NCI-H1930 (cell line): Measurements from ENCODE around the gene XCR1.
A peak's percentile ranks its signal among the peaks of the same experiment; 100 is the strongest.
"Not testable (repeated sequence)": the region's sequence is repeated elsewhere in the genome, so short reads cannot be mapped to it uniquely, and the experiment has no call there.

Experiments used
- DNase-seq, 2 experiments: peaks; one replicate each; lab custom pipeline; 2025; lab: John Stamatoyannopoulos, UW

Gene XCR1

DNA sequence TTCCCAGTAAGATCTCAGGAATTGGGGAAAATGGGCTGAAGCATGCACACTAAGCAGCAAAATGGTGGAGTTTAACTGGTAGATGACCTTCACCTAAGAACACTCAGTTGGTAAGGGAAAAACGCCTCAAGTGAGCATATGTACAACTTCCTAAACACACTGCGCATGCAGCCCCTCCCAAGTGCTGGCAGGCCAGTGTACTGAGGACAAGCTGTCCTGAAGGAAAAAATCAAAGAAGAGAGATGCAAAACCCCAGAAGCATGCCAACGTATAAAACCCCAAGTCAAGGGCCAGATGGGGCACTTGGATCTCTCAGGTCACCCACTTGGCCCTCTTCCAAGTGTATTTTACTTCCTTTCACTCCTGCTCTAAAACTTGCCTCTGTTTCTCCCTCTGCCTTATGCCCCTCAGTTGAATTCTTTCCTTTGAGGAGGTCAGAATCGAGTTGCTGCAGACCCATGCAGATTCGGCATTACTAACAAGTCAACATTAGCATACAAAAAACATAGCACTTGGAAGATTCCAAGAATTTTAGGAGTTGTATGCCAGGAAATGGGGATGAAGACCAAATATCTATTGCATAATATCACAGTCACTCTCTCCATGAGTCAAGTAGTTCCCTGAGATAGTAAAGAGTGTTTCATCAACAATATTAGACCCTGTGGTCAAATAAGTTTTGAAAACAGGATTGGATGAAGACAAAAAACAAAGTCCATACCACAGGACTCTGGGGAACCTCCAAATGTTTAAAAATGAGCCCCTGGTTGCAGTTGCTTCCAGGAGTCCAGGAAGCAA, 20.8 kb downstream of the XCR1 start:
- no peak for DNase-seq

DNA sequence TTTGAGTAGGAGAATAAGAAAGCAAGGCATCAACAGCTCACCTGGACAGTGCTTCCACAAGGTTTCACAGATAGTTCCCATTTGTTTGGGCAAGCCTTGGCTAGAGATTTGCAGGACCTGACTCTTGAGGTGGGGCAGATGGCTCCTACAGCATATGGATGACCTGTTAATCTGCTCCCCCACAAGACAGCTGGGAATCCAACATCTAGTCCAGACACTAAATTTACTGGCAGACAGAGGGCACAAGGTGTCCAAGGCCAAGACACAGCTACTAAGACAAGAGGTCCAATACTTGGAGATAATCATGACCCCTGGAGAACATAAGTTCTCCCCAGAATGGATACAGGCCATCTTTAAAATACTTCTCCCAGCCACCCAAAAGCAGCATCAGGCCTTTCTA, 23.6 kb downstream of the XCR1 start:
- DNase-seq = not testable (repeated sequence)

- DNase-seq = no peak
Measured at GRCh38 chr3:46001178-46001577, 26.1 kb downstream of the XCR1 start.

- no peak for DNase-seq
Measured at GRCh38 chr3:45997942-45998341, 29.3 kb downstream of the XCR1 start.

DNA sequence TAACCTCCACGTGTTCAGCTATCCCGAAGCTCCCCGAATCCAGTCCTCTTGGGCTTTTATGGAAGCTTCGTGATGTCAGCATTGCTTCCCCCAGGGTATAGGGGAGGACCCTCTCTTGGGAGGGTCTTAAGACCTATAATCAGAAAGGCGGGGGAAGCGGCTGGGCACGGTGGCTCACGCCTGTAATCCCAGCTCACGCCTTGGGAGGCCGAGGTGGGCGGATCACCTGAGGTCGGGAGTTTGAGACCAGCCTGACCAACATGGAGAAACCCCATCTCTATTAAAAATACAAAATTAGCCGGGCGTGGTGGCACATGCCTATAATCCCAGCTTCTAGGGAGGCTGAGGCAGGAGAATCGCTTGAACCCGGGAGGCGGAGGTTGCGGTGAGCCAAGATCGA, 29.8 kb downstream of the XCR1 start:
- DNase-seq = not testable (repeated sequence)

DNA sequence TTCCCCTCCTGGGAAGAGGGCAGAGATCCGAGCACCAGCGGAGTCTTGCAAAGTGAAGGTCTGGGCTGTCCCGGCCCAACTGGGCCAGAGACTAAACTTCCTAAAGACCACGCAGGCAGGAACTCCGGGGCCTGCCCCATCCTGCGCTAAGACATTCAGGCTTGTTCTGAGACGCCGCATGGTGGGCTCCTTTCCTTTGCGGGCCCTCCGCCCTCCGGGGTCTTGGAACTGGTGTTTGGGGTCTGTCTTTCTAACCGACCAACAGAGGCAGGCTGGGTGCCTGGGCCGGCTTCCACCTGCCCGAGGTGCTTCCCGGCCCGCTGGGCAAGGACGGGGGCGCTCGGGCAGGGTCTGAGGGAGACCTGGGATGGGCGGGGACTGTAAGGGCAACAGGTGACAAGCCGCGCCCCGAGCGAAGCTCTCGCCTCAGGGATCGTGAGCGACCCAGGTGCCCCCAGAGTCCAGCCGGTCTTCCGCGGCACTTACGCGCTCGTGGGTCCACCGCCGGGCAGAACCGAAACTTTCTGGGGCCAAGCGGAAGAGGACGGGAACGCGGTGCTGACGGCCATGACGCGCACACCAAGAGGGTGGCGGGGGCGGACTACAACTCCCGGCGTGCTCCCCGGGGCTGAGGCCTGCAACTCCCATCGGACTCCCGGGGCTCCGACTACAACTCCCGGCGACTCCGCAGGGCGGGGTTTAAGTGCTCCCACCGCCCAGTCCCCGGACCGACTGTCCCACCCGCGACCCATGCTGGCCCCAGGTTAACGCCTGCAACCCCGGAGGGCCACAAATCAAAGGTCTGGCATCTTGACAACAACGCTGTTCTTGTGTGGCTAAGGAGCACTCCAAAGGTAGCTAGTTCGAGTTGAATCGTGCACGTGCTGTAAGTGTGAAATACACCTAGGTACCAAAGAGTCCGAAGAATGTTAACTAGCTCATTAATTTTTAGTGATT, 31.8 kb downstream of the XCR1 start, which contains the start of gene FYCO1:
TSS of gene FYCO1 (minus strand) at position 589 of the 957 bp plus-strand sequence. CDS start 10,914 bp downstream, outside the sequence.
- peak; percentile 51 for DNase-seq

- no peak for DNase-seq
Measured at GRCh38 chr3:45994419-45995235, 32.7 kb downstream of the XCR1 start.

DNA sequence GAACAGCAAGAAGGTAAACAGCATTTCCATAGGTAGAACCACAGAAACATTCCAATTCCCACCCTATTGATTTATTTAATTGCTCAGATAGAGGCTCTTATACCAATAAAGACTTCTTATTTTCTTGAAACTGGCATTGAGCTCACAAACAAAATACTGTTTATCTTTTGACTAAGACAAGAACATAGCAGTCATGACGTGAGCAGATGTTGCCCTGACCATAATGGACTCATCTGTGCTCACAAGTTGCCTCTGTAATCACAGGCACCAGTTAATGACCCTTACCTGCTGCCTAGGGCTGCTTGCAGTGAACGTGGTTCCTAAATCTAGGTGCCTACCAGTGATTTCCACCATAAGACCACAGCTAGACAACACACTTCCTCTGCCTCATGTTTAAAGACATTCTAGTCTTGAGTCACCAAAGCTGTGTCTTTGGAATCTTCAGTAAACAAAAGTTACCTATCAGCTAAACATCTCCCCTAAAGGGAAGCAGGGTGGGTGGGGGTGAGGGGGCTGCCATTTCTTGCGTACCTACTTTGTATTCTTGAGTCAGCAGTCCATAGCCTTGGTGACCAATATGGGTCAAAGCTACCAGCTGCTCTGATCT, 33.8 kb downstream of the XCR1 start:
- DNase-seq = no peak

- DNase-seq = no peak
Measured at GRCh38 chr3:45992821-45993221, 34.5 kb downstream of the XCR1 start.

DNA sequence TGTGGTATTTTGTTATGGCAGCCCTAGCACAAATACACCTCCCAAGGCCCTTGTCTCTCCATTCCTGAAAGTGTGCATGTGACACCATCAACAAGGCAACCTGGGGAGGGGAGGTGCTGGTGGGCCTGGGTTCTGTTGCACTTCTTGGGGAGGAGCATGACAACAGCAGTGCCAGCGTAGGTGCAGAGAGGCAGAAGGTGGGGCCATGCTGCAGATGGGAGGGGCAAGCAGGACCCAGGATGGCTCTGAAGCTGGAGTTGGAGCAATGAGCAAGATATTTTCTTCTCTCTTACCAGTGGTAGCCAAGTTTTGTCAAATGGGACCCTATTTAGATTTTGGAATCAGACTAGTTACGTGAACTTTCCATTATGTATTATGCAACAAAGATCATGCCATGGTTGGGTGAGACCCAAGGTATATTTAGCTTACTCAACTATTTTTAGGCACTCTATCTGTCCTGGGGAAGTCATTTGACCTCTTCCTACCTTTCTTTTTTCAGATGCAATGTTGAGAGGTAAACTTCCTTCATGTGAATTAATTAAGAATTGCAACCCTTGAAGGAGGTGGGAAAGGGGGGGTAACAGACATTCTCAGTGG, 35.1 kb downstream of the XCR1 start:
- DNase-seq = no peak

DNA sequence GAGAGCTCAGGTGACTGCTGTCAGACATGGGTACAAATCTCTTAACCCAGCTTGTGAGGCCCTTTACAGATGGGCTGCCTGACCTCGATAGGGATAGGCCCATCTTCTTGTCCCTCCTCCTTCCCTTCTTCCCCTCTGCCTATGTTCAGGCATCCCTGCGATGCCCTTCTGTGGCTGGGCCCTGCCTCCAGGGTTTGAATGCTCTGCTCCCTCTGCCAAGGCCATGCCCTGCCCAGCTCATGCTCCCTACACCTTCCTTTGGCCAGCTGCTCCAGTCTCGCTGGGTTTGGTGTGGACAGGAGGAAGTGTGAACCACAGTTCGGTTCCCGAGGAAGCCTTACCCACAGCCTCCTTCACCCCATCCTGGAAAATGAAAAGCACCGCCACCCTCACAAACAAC, 35.9 kb downstream of the XCR1 start:
- DNase-seq = no peak

DNA sequence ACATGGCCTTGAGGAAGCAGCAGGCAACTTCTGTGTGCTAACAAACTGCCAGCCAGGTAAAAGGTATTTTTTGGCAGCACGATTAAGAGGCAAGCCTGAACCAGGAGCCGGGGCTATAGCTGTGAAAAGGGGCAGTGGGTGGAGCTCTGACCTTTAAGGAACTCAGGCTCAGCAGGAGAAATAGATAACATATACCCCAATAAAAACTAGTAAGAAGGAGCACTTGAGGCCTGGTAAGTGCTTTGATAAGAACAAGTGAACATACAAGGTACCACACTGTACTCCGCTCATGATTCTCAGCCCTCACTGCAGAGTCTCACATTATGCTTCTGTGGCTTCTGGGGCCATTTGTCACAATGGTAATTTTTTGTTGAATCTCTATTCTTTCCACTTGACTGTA, 37.1 kb downstream of the XCR1 start:
- no peak for DNase-seq

DNA sequence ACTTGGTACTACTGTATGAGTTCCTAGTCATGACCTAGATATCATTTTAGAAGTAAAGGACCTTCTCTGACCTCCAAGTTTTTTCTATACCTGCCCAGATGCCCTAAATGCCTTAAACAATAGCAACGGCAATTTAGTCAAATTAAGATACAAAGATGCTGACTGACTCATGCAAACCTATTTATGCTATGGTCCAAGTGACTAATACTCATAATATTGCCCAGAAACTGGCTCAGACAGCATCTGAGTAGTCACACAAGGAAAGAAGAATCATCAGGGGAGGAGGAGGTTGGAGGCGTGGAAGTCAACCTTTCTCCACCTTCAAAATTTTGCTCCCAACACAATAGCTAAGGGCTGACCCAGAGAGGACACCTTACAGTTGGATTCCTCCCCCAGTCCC, 38.5 kb downstream of the XCR1 start:
- DNase-seq = no peak

GRCh38 chr3:45988362-45988761, 38.9 kb downstream of the XCR1 start:
- no peak for DNase-seq

DNA sequence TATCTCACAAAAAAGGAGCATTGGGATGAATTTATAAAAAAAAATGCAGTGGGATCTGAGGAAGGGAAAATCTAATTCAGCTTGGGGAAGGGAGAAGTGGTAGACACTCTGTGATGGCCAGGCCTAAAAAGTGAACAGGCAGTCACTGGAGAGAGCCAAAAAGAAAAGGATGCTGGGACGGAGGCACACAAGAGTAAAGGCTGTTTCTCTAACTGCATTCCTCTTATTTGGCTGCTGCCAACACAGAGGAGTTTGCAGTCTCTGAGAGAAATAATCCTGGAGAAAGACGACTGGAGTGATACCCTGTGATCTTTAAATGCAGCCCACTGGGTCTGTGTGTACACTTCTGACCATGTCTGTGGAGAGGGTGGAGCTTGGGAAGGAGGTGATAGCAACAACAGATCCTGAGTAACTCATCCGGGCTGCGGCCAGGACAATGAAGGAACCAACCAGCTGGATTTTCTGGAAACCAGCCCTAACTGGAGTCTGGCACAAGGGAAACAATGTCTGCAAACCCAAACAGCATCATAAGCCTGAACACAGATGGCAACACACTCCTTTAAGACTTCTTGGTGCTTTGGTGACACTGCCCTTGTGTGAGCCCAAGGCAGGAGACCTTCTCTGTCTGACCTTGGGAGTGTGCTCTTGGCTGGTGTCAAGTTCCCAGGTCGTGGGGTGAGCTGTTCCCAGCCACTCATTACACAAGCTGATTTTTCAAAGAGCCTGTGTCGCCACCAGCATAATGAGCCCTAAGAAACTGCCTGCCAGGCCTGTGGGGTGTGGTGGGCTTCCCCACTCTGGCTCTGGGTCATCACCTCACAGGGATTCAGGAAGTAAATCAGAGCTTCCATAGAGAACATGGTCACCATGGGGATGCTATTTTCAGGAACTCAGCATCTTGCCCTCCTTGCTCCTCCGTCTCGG, 39.7 kb downstream of the XCR1 start:
- no peak for DNase-seq

DNA sequence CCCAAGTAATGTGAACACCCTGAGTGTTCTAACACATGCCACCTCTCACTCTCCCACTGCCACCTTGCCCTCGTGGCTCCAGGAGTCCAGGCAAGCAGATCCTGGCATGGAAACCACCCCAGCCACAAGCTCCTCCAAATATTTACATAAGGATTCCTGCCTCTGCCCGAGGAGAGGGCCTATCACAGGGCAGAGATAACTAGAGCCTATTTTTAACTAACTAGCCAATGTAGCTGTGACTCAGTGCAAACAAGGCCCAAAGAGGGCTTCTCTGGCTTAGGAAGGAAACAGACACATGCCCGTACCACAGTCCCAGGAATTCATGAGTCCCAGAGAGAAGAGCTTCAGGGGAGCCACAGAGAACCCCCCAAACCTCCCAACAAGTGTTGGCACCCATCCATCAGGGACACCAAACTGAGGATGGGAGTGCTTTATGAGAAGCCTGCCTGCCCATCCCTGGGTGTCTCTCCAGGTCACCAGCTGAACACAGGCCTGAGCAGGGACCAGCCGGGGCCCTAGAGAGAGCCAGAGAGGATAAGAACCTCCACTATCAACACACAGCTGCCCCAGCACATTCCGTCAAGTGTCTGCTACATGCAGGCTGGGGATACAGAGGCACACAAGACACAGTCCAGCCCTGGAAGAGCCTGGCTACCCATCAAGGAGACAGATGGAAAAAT, 40.8 kb downstream of the XCR1 start:
- no peak for DNase-seq

DNA sequence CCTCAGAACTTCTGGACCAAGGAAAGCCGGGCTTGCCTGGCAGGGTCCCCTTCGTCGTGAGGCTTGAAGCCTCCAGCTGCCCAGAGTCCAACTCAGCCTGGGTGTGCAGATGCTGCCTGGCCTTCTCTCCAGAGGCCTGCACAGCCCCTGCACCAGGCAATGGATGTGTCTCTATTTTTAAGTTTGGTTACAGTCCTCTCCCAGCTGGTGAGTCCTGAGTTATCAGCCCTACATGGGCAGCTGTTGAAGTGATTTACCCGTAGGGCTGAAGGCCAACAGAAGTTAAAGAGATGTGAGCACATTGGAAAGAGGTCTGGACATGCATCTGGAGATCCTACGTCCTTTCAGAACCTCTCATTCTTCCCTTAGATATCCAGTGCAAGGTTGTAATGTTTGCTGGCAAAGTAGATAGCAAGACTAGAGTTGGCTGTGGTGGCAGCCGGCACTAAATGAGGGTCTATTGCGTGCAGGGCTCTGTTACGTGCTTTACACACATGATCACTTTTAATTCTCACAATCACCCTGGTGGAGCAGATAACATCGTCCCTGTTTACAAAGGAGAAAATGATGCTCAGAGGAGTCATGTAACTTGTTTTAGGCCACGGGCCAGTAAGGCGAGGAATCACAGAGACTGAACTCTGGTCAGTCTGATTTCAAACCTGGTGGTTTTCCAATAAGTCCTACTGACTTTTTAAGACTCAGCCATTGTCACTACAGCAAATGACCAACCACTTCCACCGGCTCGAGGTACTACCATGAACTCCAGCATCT, 41.6 kb downstream of the XCR1 start:
- no peak for DNase-seq
